KMS-11 (cell line): Measurements from ENCODE around the gene SSC5D.

Experiments
- H2AFZ ChIP-seq: fragments of 200-600 bp; sonication (generic); 2 replicates; pipeline ENCODE4 v1.6.1; 2016; ENCODE audit warnings: antibody characterized with exemption, mixed run types, low read depth
- H3K27ac ChIP-seq: fragments of 200-600 bp; sonication (generic); 2 replicates; pipeline ENCODE4 v1.6.1; 2016; ENCODE audit warnings: mild to moderate bottlenecking, mixed run types
- H3K27me3 ChIP-seq: fragments of 200-600 bp; sonication (generic); 2 replicates; pipeline ENCODE4 v1.6.1; 2017; ENCODE audit warnings: mild to moderate bottlenecking, low read depth, mixed run types, moderate library complexity; ENCODE audit not compliant: insufficient read depth
- H3K36me3 ChIP-seq: fragments of 200-600 bp; sonication (generic); 2 replicates; pipeline ENCODE4 v1.6.1; 2017; ENCODE audit warnings: mild to moderate bottlenecking, mixed run types; ENCODE audit not compliant: insufficient read depth
- H3K4me1 ChIP-seq: fragments of 200-600 bp; sonication (generic); 2 replicates; pipeline ENCODE4 v1.6.1; 2016; ENCODE audit warnings: mild to moderate bottlenecking, low read depth, mixed run types; ENCODE audit not compliant: poor library complexity, severe bottlenecking
- H3K4me2 ChIP-seq: fragments of 200-600 bp; sonication (generic); 2 replicates; pipeline ENCODE4 v1.7.0; 2016; ENCODE audit warnings: mild to moderate bottlenecking, mixed run types
- H3K4me3 ChIP-seq: fragments of 200-600 bp; sonication (generic); IDR thresholded peaks from 2 replicates; pipeline ENCODE4 v1.6.1; 2017; ENCODE audit warnings: low read depth, low read length, mixed read lengths; ENCODE audit not compliant: insufficient read depth
- H3K79me2 ChIP-seq: fragments of 200-600 bp; sonication (generic); 2 replicates; pipeline ENCODE4 v1.6.1; 2016; ENCODE audit warnings: low read depth, mixed run types; ENCODE audit not compliant: insufficient read depth
- H3K9ac ChIP-seq: fragments of 200-600 bp; sonication (generic); 2 replicates; pipeline ENCODE4 v1.6.1; 2016; ENCODE audit warnings: mild to moderate bottlenecking, mixed run types
- H4K20me1 ChIP-seq: fragments of 200-600 bp; sonication (generic); 2 replicates; pipeline ENCODE4 v1.6.1; 2016; ENCODE audit warnings: mild to moderate bottlenecking, mixed run types; ENCODE audit not compliant: insufficient read depth
- TF ChIP-seq, protein P1 (sequence below): fragments of 200-600 bp; sonication (generic); conservative IDR thresholded peaks from 2 replicates; pipeline ENCODE4 v1.6.1; 2017; ENCODE audit warnings: low read depth, mild to moderate bottlenecking, antibody characterized with exemption, low read length, moderate library complexity, mixed read lengths

SSC5D gene

DNA sequence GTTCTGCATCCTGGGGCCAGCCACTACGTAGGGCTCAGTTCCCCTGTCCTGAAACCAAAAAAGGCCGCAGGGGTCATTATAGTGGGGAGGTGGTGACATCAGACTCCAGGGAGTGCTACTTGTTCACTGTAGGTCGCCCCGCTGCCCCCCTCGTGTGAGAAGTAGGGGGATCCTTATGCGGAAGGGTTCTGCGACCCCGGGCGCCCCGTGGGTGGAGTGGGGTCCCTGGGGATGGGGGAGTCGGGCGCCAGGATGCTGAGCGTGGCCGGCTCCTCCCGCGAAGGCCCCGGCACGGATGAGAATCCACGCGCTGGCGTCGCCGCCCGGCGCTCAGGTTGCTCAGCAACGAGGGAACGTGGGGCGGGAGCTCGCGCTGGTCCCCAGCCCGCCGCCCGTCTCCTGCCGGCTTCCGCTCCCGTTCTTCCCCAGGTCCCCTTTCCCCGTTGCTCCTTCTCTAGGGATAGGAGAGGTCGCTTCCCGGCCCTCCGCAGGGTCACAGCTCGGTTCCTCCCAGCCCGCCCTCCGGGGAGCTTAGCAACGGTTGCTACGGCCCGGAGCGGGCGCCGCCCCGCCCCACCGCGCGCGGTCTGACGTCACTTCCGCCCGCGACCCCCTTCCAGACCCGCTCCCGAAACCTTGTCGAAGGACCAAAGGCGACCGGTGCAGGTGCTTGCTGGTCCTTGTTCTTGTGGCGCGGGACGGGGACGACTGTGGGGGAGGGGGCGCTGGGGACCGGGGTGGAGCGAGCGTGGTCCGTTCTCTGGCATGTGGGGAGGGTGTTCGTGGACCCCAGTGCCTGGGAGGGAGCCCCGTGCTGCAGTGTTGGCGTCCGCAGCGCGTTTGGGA is 3.4 kb upstream of the SSC5D start, which contains the start of gene NAT14:
Gene NAT14, plus strand, starts transcription at position 596 of the 846 bp plus-strand sequence. CDS start 521 bp downstream, outside the sequence.
- H3K27me3 ChIP-seq = peaks cover 24% of the 10 kb centered on the region; the same call in 1 of the 2 replicates
- no peak within 1 kb of the TSS for H2AFZ ChIP-seq
- H3K9ac ChIP-seq = no peak within 1 kb of the TSS; the same call in 1 of the 2 replicates
- no peaks in the 10 kb centered on the region for H4K20me1 ChIP-seq
- TF ChIP-seq, protein P1, sequence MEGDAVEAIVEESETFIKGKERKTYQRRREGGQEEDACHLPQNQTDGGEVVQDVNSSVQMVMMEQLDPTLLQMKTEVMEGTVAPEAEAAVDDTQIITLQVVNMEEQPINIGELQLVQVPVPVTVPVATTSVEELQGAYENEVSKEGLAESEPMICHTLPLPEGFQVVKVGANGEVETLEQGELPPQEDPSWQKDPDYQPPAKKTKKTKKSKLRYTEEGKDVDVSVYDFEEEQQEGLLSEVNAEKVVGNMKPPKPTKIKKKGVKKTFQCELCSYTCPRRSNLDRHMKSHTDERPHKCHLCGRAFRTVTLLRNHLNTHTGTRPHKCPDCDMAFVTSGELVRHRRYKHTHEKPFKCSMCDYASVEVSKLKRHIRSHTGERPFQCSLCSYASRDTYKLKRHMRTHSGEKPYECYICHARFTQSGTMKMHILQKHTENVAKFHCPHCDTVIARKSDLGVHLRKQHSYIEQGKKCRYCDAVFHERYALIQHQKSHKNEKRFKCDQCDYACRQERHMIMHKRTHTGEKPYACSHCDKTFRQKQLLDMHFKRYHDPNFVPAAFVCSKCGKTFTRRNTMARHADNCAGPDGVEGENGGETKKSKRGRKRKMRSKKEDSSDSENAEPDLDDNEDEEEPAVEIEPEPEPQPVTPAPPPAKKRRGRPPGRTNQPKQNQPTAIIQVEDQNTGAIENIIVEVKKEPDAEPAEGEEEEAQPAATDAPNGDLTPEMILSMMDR = no peak
- no peak within 1 kb of the TSS for H3K4me3 ChIP-seq
- no peak within 1 kb of the TSS for H3K27ac ChIP-seq
- H3K4me1 ChIP-seq = peaks cover 2% of the 10 kb centered on the region
- H3K79me2 ChIP-seq = no peaks in the 10 kb centered on the region
- H3K36me3 ChIP-seq = no peaks in the 10 kb centered on the region
- H3K4me2 ChIP-seq = peak within 1 kb of the TSS; percentile 15; the same call in 1 of the 2 replicates

DNA sequence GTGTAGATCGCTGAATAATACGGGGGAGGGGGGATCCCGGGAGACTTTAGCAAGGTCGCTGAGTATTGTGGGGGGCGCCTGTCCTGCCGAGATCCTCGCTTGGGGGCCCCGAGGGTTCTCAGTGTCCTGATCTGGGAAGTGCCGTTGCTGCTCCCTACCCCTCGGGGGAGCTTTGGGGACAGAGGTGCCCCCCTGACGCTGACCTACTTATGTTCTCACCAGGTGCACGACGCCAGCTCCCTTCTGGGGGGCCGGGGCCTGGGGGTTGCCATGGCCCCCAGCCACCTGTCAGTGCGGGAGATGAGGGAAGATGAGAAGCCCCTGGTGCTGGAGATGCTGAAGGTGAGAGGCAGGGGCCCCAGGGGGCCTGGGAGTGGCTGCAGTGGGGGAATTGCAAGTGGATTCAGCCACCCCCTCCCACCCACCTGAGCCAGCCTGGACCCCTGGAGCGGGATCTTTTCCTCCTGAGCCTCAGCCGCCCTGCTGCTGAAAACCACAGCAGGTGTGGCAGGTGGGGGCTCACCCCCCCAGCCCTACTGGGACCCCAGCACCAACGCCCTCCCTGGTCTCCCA is 2.7 kb upstream of the SSC5D start:
- Histone ChIP-seq H4K20me1 (no peaks in the 10 kb centered on the region), H3K9ac (no peak overlapping the region), H3K27ac (no peak overlapping the region), H3K4me1 (no peaks in the 10 kb centered on the region), H3K79me2 (no peaks in the 10 kb centered on the region), H3K36me3 (no peaks in the 10 kb centered on the region), H3K27me3 (peaks cover 31% of the 10 kb centered on the region; the same call in 1 of the 2 replicates), H2AFZ (no peak overlapping the region), H3K4me2 (peak overlapping the region; percentile 15; the same call in 1 of the 2 replicates), H3K4me3 (no peak overlapping the region)
- TF ChIP-seq, protein P1 = no peak

DNA sequence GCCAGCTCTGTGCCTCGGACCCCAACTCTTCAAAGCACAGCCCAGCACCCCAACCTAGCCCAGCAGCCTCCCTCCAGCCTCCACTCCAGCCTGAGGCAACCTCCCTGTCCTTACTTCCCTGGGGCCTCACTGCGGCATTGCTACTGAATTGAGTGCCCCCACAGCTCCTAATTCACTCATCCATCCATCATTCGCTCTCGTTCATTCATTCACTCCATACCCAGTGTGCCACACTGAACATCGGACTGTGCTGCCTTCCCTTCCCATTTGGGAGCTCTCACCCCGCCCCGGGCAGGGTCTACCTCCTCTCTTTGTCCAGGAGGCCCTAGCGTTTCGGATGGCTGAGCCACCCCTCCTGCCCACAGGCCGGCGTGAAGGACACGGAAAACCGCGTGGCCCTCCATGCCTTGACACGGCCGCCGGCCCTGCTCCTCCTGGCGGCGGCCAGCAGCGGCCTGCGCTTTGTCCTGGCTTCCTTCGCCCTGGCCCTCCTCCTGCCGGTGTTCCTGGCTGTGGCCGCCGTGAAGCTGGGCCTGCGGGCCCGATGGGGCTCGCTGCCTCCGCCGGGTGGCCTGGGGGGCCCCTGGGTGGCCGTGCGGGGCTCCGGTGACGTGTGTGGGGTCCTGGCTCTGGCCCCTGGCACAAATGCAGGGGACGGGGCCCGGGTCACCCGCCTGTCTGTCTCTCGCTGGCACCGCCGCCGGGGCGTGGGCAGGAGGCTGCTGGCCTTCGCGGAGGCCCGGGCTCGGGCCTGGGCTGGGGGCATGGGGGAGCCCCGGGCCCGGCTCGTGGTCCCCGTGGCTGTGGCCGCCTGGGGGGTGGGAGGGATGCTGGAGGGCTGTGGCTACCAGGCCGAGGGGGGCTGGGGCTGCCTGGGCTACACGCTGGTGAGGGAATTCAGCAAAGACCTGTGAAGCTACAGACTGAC is 1.9 kb upstream of the SSC5D start:
- H3K36me3 ChIP-seq = no peaks in the 10 kb centered on the region
- no peaks in the 10 kb centered on the region for H3K79me2 ChIP-seq
- H2AFZ ChIP-seq = no peak overlapping the region
- TF ChIP-seq, protein P1 = no peak
- no peak overlapping the region for H3K4me2 ChIP-seq
- no peaks in the 10 kb centered on the region for H4K20me1 ChIP-seq
- no peak overlapping the region for H3K9ac ChIP-seq
- no peak overlapping the region for H3K4me3 ChIP-seq
- no peak overlapping the region for H3K27ac ChIP-seq
- H3K27me3 ChIP-seq = peaks cover 39% of the 10 kb centered on the region; the same call in 1 of the 2 replicates
- no peaks in the 10 kb centered on the region for H3K4me1 ChIP-seq
